ENCODE results near the gene SNX33. TPM values are rescaled to one million over a fixed set of nuclear protein-coding genes. Genes with fewer than 3 reads are reported as not detected.
"Not testable (repeated sequence)": the region's sequence is repeated elsewhere in the genome, so short reads cannot be mapped to it uniquely, and the experiment has no call there.

The SNX33 gene
- polyA plus RNA-seq, 3 donors, result 20.8 to 22.4 (median 22.3) TPM

- DNase-seq, result not testable (repeated sequence)
Measured at GRCh38 chr15:75697974-75698747, 50.4 kb downstream of the SNX33 start.

- not testable (repeated sequence) for DNase-seq
Measured at GRCh38 chr15:75699517-75699916, 51.8 kb downstream of the SNX33 start.

GRCh38 chr15:75699961-75700874, 52.5 kb downstream of the SNX33 start:
- not testable (repeated sequence) for DNase-seq

- not testable (repeated sequence) for DNase-seq
Measured at GRCh38 chr15:75701071-75702003, 53.6 kb downstream of the SNX33 start.

- no peak for DNase-seq
Measured at GRCh38 chr15:75702436-75702835, 54.7 kb downstream of the SNX33 start.

GRCh38 chr15:75703440-75704262, 55.9 kb downstream of the SNX33 start:
- DNase-seq, result not testable (repeated sequence)

- DNase-seq, result no peak
Measured at GRCh38 chr15:75704263-75704615, 56.5 kb downstream of the SNX33 start.

- DNase-seq, result no peak
Measured at GRCh38 chr15:75704618-75705017, 56.9 kb downstream of the SNX33 start.

GRCh38 chr15:75705375-75705774, 57.7 kb downstream of the SNX33 start:
- not testable (repeated sequence) for DNase-seq

GRCh38 chr15:75705854-75706681, 58.4 kb downstream of the SNX33 start:
- no peak for DNase-seq

GRCh38 chr15:75706682-75706954, 58.9 kb downstream of the SNX33 start:
- DNase-seq, result no peak

GRCh38 chr15:75709458-75709857, 61.7 kb downstream of the SNX33 start:
- not testable (repeated sequence) for DNase-seq

- DNase-seq, result not testable (repeated sequence)
Measured at GRCh38 chr15:75710874-75711273, 63.2 kb downstream of the SNX33 start.

GRCh38 chr15:75711495-75711894, 63.8 kb downstream of the SNX33 start:
- DNase-seq, result not testable (repeated sequence)

Other genes with a start within 250 kb of the SNX33 start
- 10 to 100 TPM; 56.2 to 59.8 (median 56.3) TPM for gene SIN3A, start 196.2 kb upstream of the SNX33 start, polyA plus RNA-seq (ENCODE audit: insufficient read length in 3 of 3)
- gene PTPN9, start 68.6 kb upstream of the SNX33 start, polyA plus RNA-seq (ENCODE audit: insufficient read length in 3 of 3), result 10 to 100 TPM; 39.1 to 45.9 (median 42.1) TPM
- 10 to 100 TPM; 25.0 to 32.6 (median 28.9) TPM for gene SNUPN, start 22.2 kb upstream of the SNX33 start, polyA plus RNA-seq (ENCODE audit: insufficient read length in 3 of 3)
- 10 to 100 TPM; 58.0 to 64.5 (median 59.2) TPM for gene IMP3, start 7.7 kb upstream of the SNX33 start, polyA plus RNA-seq (ENCODE audit: insufficient read length in 3 of 3)
- 10 to 100 TPM in 2 of 3 donors, 1 to 10 TPM in 1; 6.4 to 11.0 (median 10.2) TPM for gene CSPG4, start 64.9 kb downstream of the SNX33 start, polyA plus RNA-seq (ENCODE audit: insufficient read length in 3 of 3)
- 10 to 100 TPM; 40.8 to 44.8 (median 43.4) TPM for gene UBE2Q2, start 195.5 kb downstream of the SNX33 start, polyA plus RNA-seq (ENCODE audit: insufficient read length in 3 of 3)

All from renal pelvis (tissue), 4 donors.